Activated CD4-positive, alpha-beta T cell treated with anti-CD3 and anti-CD28 coated beads for 4 hours (primary cell): ENCODE results near the gene TBX4.

Source experiments
- DNase-seq, 2 donors: peaks; one replicate each; pipeline ENCODE4 v3.0.0-alpha.2; 2020

Gene TBX4

DNA sequence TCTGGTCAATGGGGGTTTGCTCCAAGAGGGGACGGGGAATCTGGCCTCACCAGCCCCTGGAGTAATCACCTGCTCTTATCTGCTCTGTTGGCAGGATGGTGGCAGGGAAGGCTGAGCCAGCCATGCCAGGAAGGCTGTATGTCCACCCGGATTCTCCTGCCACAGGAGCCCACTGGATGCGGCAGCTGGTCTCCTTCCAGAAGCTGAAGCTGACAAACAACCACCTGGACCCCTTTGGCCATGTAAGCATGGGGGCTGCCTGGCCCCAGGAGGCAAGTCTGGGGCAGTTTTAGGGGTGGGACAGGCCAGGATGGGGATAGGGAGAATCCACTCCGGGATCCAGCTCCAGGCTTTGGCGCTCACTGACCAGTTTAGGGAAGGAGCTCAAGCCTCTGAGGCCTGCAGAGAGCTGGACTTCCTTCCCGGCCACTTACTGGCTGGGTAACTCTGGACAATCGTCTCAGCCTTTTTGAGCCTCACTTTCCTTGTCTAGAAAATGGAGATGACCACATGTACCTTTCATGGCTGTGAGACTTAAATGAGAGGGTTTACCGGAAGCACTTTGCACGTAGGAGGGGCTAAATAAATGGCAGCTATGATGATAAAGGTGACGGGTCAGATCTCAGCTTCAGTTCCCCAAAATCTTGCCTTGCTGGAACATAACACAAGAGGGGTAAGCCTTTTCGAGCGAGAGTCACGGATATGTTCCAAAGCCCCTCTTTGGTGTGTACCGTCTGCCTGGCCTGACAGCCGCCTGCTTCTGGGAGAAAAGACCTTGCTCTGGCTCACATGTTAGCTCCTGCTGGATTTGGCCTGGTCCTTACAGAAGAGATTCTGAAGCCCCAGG is 15.4 kb downstream of the TBX4 start:
- DNase-seq = no peak

DNA sequence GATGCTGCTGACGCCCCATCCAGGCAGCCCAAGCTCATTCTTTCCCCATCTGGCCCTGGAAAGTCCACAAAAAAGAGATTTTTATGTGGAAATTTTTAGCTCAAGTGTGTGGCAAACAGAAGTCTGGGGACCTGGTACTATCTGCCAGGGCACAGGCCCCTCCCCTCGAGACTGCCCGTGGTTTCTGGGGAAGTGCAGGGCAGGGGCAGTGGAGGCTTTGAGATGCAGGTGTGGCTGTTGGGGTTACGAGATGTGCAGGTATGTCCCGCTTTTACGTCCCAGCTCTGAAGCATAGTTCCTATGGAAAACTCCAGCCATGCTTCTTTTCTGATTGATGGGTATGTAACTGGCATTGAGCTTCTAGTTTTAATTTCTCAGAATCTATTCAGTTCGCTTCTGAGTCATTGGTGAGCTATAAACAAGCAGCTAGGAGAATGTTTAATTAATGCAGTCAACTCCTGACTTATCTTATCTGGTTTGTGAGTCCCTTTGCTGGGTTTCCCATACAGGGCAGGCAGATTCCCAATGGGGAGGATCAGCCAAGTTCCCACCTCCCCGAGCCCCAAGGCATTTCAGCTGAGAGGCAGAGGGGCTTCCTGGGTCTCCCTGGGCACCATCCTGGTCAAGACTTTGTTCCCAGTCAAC is 16.2 kb downstream of the TBX4 start:
- no peak for DNase-seq

DNA sequence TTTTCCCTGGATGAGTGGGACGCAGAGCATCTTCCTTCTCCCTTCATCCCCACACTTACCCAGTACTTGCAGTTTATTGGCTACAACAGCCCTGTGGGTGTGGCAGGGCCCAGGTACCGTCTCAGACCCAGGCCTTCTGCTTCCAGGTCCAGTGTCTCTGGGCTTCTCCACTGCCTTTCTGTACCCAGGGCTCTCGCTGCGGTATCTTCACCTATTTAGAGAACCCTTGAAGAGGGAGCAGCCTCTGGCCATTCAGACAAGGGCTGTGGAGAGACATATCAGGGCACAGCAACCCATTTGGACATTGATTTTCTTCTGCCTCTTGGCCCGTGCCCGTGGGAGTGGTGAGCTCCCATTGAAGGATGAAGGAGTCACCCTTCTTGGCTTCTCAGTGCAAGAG is 17.3 kb downstream of the TBX4 start:
- no peak for DNase-seq

DNA sequence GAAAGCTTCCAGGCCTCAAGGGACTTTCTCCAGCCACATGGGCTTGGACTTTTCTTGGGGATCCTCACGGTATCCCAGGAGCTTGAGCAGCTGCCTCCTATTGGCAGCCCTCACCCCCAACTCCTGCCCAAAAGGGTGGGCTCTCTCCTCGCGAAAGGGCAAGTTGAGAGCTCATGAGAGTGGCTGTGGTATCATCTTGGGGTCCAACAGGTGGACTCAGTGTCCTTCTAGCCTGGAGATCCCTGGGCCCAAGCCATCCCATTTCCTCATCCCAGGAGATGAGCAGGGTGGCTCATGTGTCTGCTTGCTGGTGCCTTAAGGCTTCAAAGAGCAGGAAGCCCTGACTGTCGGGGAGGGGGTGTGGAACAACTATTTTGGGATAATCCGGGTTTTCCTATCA is 17.7 kb downstream of the TBX4 start:
- no peak for DNase-seq

DNA sequence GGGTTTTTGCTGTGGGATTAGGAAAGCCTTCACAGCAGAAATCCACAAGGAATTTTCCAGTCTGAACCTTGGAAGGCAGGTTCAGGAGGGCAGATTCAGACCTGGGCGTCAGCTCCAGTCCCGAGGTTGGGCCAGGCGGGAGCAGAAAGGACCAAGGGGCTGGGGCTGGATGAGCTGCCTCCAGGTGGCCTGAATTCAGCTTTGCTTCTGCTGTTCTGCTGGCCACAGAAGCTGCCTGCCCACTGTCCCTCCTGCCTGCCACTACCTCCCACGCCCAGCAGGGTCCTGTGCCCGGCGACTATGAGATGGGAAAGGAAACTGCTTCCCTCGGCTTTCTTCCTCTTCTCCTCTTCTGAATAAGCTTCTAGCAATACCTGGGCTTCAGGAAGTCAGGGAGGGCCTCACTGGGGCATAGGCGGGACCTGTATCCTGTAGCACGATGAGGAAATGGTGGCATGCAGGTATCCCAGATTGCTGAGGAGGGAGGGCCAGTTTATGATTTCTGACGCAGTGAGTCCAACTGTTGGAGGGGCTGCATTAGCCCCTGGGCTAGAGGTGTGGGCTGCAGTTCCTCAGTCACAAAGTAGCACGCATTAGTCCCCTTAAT is 18.4 kb downstream of the TBX4 start:
- DNase-seq = no peak

DNA sequence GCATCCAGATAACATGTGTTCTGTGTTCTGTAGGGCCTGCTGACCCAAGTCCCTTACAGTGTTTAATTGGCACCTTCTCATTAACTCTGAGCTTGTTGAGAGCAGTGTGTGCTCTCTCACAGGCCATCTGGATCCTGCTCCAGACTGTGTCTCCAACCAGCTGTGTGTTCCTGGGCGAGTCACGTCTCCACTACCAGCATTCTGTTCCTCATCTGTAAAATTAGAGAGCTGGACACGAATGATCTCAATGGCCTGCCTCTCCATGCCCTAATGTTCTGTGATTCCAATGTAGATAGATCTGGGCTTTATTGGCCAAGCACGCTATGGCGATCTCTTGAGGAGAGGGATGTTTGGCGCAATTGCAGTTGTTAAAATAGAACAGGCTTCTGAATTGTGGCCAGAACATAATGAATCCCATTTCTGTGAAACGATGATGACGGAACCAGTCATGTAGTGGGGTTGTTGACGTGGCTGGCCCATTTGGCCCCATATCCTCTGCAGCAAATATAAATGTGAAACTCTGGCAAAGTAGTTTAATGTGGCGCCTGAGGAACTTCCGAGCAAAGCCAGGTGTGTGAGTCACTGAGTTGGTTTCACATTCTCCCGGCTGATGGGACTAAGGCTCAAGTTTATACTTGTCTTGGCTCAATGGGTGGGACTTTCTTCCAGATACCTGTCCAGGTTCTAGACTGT is 22.2 kb downstream of the TBX4 start:
- DNase-seq = no peak

DNA sequence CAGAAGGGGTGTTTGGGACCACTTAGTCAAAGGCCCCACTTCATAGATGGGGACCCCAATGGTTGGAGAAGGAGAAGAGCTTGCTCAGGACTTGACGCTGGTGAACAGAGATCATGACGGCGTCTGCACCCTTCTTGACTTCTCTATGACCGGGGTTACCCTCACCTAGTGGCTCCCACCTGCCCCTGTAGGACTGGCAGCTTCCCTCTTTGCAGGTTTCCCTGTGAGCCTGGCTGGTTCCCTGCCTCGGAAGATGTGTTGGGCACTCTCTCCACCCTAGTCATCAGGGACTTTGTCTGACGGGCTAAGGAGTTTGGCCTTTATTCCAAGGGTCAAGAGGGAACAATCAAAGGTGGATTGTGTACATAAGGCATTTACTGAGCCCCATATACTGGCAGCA is 22.7 kb downstream of the TBX4 start:
- no peak for DNase-seq

DNA sequence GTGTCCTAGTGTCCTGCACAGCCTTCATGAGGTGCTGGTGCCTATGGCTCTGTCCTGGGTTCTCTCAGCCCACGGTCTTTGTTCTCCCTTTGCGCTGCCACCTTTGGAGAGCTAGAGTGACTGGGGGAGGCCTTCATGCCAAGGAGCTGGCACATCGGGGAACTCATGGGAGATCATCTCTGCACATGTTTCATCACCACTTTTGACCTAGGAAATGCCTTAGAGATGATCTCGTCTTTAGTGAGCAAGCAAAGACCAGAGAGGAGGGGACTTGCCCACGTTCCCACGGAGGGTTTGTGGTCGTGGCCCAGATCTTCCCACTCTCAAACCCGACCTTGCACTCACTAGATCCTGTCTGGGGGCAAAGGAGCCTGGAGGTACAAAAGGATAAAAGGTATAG is 23.5 kb downstream of the TBX4 start:
- no peak for DNase-seq

DNA sequence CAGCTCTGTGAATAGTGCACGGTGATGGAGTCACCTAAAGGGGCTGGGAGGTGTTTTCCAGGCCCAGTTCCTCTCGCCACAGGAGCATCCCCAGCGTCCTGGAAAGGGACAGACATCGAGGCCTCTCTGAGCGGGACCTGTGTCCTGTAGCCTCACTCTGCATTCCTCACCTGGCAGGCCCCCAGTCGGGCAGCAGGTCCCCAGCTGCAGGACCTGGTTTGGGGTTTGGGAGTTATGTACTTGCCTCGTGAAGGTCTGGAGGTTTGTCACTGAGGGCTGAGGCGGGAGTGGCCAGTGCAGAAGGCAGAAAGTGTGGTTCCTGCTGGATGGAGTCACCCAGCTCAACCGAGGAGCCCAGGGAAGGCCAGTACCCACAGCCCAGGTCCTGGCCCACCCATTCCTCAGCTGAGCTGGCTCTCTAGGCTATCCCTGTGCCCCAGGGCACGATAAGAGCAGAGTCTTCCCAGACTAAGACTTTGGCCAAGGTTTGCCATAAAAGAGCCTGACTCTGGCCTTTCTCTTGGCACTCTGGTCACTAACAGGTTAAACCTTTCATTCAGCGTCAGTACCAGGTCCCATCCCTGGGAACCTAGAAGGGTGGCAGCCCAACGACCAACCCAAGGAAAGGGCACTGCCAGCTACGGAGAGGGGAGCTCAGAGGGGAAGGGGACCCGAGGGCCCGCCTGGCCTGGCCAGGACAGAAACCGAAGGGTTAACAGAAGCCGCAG is 24.4 kb downstream of the TBX4 start:
- no peak for DNase-seq

DNA sequence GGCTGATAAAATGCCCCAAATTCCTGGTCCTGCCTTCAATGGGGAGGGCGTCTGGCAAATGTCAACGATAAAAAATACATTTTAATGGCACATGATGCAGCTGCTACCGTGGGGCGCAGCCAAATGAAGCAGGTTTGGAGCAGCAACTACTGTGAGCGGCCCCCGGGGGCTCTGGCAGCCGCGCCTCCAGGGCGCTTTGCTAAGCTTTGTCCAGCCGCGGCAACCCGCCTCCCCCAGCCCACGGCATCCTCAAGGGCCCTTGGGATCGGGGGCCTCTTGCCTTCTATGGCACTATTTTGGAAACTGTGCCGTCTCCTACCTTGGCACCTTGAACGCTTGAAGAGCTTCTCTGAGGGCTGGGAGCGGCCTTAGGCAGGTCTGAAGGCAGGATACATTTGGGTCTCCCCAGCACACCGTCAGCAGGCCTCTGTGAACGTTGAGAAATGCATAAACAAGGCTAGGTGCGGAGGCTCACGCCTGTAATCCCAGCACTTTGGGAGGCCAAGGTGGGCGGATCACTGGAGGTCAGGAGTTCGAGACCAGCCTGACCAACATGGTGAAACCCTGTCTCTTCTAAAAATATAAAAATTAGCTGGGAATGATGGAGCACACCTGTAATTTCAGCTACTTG is 25.1 kb downstream of the TBX4 start:
- DNase-seq = no peak

DNA sequence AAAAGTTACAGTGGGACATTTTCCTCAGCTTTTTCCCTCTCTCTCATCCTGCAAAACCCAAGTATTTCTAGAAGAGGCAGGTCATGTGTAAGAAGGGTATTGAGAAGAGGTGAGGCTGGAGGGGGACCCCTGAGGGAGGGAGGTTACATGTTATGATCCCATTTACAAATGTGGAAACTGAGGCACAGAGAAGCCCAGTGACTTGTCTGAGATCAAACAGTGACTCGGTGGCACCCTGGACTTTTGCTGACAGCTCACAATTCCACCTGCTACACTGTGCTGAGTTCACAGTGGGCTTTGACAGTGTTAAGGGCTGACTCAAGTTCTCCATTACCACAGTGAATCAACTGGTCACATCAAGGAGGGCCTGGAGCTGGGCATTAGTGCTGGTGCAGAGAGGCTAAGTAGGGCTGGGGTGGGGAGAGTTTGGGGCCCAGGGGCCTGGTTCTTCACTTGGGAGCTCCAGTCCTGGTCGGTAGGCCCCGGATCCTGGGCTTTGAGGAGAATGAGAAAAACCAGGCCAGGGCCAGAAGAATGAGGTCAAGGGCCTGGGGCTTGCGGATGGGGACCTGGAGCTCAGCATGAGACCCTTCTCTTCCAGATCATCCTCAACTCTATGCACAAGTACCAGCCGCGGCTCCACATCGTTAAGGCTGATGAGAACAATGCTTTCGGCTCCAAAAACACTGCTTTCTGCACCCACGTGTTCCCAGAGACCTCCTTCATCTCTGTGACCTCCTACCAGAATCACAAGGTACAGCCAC is 26.0 kb downstream of the TBX4 start:
- DNase-seq = no peak

DNA sequence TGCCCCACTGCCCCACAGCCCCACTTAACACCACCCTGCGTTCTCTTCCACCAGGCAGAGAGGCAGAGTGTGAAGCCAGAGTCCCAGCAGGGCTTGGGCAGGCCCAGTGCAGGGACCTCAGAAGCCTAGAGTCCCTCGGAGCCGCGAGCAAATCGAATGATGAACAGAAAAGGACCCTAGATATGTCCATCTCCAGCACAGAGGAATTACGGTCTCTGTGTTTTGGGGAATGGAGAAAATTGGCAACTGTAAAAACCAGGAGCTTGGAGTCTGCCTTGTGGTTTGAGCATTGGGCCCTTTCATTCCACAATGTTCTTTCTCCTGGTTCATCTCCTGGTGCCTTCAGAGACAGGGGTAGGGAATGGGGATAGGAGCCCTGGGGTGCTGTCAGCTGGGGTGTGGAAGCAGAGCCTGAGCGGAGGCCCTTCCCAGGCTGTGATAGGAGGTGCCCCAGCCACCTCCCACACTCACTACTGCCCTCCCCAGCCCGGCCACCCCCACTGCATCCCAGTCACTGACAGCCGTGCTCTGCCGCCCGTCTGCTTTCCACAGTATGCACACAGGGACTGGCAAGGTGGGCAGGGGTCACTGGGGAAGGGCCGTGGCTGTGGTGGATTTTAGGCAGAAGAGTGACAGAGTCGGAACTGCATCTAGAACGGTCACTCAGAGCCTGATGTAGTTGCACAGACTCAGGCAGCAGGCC is 26.7 kb downstream of the TBX4 start:
- no peak for DNase-seq

DNA sequence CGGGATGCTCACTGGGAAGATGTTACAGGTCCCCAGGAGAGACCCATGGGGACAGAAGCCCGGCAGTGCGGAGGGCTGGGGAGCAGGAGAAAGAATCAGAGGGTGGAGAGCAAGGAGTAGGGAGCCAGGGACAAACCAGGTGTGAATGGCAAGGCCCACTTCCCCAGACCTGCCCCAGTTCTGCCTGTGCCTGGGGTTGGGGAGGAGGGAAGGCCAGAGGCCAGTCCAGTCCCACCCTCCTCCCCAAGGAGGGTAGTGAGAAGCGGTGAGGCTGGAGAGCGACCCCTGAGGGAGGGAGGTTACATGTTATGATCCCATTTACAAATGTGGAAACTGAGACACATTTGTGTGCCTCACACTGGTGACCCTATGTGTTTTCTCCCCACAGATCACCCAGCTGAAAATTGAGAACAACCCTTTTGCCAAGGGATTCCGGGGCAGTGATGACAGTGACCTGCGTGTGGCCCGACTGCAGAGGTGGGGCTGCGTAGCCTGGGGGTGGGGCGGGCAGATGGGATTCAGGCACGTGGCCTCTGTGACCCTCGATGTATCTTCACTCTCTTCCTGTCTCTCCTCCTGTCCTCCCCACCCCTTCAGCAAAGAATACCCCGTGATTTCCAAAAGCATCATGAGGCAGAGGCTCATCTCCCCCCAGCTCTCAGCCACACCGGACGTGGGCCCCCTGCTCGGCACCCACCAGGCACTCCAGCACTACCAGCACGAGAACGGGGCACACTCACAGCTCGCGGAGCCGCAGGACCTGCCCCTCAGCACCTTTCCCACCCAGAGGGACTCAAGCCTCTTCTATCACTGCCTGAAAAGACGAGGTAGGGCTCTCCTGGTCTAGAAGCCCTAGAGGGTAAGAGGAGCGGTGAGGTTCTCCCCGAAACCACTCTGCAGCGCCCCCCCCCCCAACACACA is 27.5 kb downstream of the TBX4 start:
- DNase-seq = no peak

DNA sequence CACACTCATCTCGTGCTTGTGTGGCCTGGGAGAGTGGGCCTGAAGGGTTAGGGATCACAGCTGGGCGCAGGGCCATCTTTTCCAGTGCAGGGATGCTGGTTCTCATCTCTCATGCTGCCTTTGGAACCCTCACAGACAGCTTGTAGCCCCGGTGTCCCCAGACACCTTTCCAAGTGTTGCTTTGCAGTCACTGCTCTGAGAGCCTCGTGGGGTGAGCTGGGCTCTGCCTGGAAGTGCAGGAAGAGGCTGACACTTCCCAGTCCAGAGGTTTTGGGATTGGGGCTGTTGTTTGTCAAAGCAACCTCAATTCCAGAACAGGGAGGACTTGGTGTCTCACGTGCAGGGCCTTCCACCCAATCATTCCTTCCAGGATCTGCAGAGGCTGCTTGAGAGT is 28.2 kb downstream of the TBX4 start:
- DNase-seq = no peak

DNA sequence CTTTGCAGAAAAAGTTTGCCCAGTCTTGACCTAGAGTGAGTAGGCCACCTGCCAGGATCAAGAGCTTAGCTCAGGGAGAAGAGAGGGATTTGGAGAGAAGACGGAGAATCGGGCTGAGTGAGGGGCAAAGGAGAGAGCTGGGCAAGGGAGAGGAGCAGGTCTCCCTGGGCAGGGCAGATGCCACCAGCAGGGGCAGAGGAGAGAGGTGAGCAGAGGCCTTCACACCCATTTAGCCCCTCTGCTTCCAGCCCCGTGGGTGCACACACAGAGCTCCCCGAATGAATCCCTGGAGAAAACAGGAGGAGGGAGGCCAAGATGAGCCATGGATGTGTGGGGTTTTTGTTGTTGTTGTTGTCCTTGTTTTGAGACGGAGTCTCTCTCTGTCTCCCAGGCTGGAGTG is 29.2 kb downstream of the TBX4 start:
- DNase-seq = no peak

DNA sequence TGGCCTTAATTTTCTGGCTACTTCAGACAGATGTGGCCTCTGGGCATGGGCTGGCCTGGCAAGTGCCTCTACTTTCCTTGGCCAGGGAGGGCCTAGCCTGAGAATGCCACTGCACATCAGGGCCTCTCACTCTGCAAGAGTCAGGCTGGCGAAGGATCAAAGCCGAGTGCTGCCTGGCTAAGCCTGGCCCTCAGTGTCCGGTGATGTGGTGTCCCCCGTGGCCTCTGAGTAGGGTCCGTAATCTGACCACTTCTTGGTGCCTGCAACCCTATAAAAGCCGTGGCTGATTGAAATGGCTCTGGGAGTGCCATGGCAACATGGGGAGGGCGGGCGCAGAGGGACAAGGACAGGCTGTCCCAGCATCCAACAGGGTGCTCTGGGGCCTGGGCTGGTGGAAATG is 30.2 kb downstream of the TBX4 start:
- no peak for DNase-seq

DNA sequence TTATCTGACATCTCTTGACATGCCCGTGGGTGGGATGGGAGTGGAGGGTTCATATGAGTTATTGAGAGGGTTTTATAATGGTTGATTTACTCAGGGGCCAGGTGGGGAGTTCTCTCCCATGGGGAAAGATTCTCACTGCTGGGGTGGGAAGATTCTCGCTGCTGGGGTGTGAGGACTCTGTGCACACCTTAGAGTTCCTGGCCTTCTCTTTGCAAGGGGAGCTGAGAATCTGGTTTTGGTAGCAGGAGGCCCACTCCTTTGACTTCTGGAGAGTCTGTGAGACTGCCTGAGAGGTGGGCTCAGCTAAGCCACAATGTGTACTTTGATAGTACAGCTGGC is 31.5 kb downstream of the TBX4 start:
- no peak for DNase-seq

DNA sequence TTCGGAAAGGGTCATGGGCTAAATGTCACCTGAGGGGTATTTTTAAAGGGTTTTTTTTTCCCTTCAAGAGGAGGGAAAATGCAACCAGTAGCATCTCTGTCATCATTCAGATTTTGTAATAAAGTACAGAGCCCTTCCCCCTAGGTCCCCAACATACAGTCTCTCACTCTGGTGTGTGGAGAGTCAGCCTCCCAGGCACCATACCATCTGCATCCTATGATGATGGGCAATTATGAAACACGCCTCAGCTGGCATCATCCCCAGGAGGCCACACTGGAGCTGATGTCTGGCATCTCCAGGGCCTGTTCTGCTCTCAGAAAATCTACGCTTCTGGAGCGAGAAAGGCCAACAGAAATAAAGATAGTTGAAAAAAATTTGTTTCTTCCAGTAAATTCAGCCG is 32.0 kb downstream of the TBX4 start:
- DNase-seq = no peak

DNA sequence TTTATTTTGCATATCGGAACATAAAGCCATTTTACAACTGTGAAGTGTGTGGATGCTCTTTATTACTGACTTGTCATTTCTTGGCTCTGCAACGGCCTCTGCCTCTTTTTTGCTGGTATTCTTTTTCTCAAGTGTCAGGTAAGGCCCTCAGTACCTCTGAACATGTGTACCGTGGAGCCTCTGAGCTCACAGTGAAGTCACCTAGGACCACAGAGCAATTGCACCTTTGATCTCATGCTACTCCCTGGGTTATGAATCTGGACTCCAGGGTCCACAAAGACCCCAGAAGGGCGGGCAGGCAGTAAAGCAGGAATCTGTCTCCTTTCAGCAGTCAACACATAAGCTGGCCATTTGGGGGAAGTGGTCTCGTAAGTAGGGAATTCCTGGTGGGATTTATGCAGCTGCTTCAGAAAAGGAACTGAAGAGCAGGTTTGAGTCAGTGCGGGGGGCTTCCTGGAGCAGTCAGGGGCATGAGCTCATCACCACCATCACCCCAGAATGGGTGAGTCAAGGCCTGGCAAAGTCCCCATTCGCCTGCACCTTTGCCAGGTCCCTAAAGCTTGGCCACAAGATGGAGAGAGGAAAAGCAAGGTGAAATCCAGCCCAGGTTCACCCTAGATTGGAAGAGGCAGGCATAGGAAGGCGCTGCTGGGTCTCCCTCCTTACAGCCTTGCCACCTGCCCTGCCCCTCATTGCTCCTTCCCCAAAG is 33.0 kb downstream of the TBX4 start:
- no peak for DNase-seq
